ENCODE measurements around the gene ARHGAP26. TPM values are rescaled to one million over a fixed set of nuclear protein-coding genes. Genes with fewer than 3 reads are reported as not detected.

ARHGAP26 gene
- total and polyA plus RNA-seq, 2 of the 4 experiments (the other 2 are of a cell fraction): 0.54 to 0.56 TPM

DNA sequence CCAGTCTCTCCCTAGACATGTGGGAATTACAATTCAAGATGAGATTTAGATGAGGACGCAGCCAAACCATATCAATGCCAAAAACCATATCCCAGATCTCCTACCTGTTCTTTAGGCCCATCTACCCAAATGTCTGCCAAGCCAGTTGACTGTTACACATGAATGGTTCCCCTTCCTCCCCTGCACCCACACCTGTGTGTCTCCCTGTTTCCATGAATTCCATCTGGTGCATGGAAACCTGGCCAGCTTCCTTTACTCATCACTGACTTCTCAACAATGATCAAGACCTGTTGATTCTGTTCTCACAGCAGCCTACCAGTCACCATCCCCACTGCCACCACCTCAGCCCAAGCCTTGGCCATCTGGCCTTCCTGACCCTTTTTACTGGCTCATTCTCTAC is 410.6 kb downstream of the ARHGAP26 start:
- intact Hi-C loops (cut with micrococcal nuclease): no loop called here
- dilution Hi-C loops (cut with HindIII; ENCODE audit: low sequenced_read_pairs, unreplicated experiment): no loop called here
- H3K4ac ChIP-seq (ENCODE audit: low read depth, low read length): no peak overlapping the region
- H3K56ac ChIP-seq (ENCODE audit: extremely low read depth, insufficient read depth, low read length): no peak overlapping the region
- H2BK5ac ChIP-seq (ENCODE audit: low read depth, low read length, poor library complexity, severe bottlenecking): no peak overlapping the region
- H4K8ac ChIP-seq (ENCODE audit: low read depth in 2 of 2, low read length in 2 of 2): no peak overlapping the region
- H2BK20ac ChIP-seq (ENCODE audit: low read depth, low read length): no peak overlapping the region; the same call in 1 of the 2 replicates
- 100% methylated on average over 1 of the region's 1 CpG; no CpG with 5 or more reads in 1 of the 2 experiments for WGBS, 2 experiments (ENCODE audit: extremely low coverage in 2 of 2, insufficient read length in 1 of 2)
- no TSS peak for BruUV-seq (replicated peaks)
- no peak overlapping the region for H3K9ac ChIP-seq (ENCODE audit: low read depth, low read length)
- H2BK120ac ChIP-seq (ENCODE audit: low read depth, low read length): no peak overlapping the region
- no peaks in the 10 kb centered on the region for H4K20me1 ChIP-seq (ENCODE audit: insufficient read depth, low read length)
- no peak overlapping the region for H4K91ac ChIP-seq (ENCODE audit: insufficient read depth, low read depth, low read length)
- H3K4me1 ChIP-seq (ENCODE audit: control insufficient read depth, insufficient read depth, low read length): peaks cover 4% of the 10 kb centered on the region; the same call in 1 of the 2 replicates
- H3K23ac ChIP-seq (ENCODE audit: low read depth, low read length): no peak overlapping the region
- no peak overlapping the region for H3K18ac ChIP-seq (ENCODE audit: low read depth, low read length)
- no peak overlapping the region for H4K5ac ChIP-seq (ENCODE audit: low read depth, low read length)
- no peak overlapping the region for H3K27ac ChIP-seq (ENCODE audit: insufficient read depth, low read length)
- H3K14ac ChIP-seq (replicated peaks; ENCODE audit: low read depth, low read length): no peak overlapping the region
- CTCF ChIA-PET: no interaction called here
- no peaks in the 10 kb centered on the region for H3K27me3 ChIP-seq (ENCODE audit: control insufficient read depth, insufficient read depth, low read length)
- ATAC-seq (ENCODE audit: low read depth) (no peak), DNase-seq (no peak)
- H2AFZ ChIP-seq (replicated peaks; ENCODE audit: low read length, poor library complexity): no peak overlapping the region
- POLR2A ChIA-PET (ENCODE audit: unreplicated experiment): no interaction called here
- no peaks in the 10 kb centered on the region for H3K9me3 ChIP-seq (ENCODE audit: control insufficient read depth, insufficient read depth, low read length)
- no peaks in the 10 kb centered on the region for H3K36me3 ChIP-seq (ENCODE audit: control insufficient read depth, insufficient read depth, low read length)
- no peak overlapping the region for H2AK9ac ChIP-seq (replicated peaks; ENCODE audit: low read depth, low read length, poor library complexity)
- in situ Hi-C loops (cut with MboI; ENCODE audit: low sequenced_read_pairs): no loop called here
- H3K9me1 ChIP-seq (ENCODE audit: insufficient read depth, low read length): no peaks in the 10 kb centered on the region
- H3K4me3 ChIP-seq (ENCODE audit: insufficient read depth, low read depth, low read length): no peak overlapping the region
- no peaks in the 10 kb centered on the region for H3K79me1 ChIP-seq (ENCODE audit: low read depth in 1 of 2, low read length in 2 of 2)
- TF ChIP-seq RFX5 (IDR thresholded peaks at IDR 0.05; ENCODE audit: low read depth, low read length) (no peak), MAFK (IDR thresholded peaks at IDR 0.05; ENCODE audit: low read depth, low read length) (no peak), BHLHE40 (IDR thresholded peaks at IDR 0.05; ENCODE audit: low read depth, low read length) (no peak), CEBPB (IDR thresholded peaks at IDR 0.05; ENCODE audit: low read depth, low read length) (no peak), MXI1 (IDR thresholded peaks at IDR 0.05; ENCODE audit: borderline replicate concordance, low read depth, low read length) (no peak), FOS (IDR thresholded peaks at IDR 0.05; ENCODE audit: low read depth, low read length) (no peak), POLR2A (IDR thresholded peaks at IDR 0.05; ENCODE audit: low read depth, low read length) (no peak), RCOR1 (IDR thresholded peaks at IDR 0.05; ENCODE audit: insufficient replicate concordance, low read length) (no peak), CHD1 (IDR thresholded peaks at IDR 0.05; ENCODE audit: low read depth, low read length) (no peak), SMC3 (IDR thresholded peaks at IDR 0.05; ENCODE audit: low read depth, low read length) (no peak), RAD21 (IDR thresholded peaks at IDR 0.05; ENCODE audit: low read length) (no peak)
- TF ChIP-seq, protein P1, sequence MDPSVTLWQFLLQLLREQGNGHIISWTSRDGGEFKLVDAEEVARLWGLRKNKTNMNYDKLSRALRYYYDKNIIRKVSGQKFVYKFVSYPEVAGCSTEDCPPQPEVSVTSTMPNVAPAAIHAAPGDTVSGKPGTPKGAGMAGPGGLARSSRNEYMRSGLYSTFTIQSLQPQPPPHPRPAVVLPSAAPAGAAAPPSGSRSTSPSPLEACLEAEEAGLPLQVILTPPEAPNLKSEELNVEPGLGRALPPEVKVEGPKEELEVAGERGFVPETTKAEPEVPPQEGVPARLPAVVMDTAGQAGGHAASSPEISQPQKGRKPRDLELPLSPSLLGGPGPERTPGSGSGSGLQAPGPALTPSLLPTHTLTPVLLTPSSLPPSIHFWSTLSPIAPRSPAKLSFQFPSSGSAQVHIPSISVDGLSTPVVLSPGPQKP (IDR thresholded peaks at IDR 0.05; ENCODE audit: borderline replicate concordance, low read depth, low read length): no peak
- H3K4me2 ChIP-seq (ENCODE audit: low read depth, low read length): no peak overlapping the region
- no peak overlapping the region for H2AK5ac ChIP-seq (ENCODE audit: low read depth, low read length)
- no peak overlapping the region for H2BK15ac ChIP-seq (ENCODE audit: low read depth, low read length)
